Stimulated activated CD4-positive, alpha-beta T cell treated with anti-CD3 and anti-CD28 coated beads, Interleukin-12 subunit alpha, Interleukin-12 subunit beta, amount 100 ng/mL, for 48 hours (primary cell): ENCODE measurements around the gene SLC7A8.

Source experiments
- DNase-seq, 3 donors: peaks; one replicate each; pipeline ENCODE4 v3.0.0-alpha.2; 2020; ENCODE audit warnings: low read depth in 2 of 3, low spot score in 1 of 3

SLC7A8 gene

DNA sequence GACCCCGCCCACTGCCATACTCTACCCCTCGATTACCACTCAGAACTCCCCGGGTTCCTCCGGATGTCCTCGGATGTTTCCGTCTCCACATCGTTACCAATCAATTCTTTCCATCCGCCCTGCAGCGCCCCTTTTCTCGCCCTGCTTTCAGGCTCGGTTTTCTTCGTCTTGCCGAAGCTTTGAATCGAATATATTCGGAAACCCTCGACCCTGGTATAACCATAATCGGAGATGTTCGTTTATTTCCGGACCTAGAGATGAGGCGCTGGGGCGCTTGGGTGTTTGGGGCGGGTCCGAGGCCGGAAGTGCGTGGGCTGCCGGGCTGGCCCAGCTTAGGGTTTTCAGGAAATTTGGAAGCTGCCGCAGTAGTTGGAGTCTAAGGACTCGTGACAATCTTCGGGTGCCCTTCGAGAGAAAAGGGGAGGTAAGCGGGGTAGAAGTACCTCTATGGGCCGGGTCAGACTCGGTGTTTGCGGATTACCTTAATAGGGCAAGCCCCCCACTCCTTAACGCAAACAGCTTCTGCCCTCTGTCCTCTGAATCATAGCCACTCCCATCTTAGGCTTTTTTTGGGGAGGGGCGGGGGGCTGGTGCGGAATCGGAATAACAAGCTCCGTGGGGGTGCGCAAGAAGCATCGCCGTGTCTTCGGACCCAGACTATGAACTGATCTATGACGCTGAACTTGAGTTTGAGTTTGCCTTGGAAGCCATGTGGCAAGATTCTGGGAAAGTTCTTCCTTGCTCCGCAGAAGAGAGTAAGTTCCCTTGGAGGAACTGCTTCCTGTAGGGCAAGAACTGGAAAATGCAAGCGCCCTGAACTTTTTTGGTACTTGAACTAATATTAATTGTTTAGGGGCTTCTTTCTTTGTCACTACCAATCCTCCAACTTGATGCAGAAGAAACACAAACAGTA is 88.0 kb downstream of the SLC7A8 start, which contains the start of gene C14orf119:
TSS of gene C14orf119 (plus strand) at position 310 of the 913 bp plus-strand sequence. CDS start 2,154 bp downstream, outside the sequence.
- peak; percentile 99 to 100 (median 99) for DNase-seq

DNA sequence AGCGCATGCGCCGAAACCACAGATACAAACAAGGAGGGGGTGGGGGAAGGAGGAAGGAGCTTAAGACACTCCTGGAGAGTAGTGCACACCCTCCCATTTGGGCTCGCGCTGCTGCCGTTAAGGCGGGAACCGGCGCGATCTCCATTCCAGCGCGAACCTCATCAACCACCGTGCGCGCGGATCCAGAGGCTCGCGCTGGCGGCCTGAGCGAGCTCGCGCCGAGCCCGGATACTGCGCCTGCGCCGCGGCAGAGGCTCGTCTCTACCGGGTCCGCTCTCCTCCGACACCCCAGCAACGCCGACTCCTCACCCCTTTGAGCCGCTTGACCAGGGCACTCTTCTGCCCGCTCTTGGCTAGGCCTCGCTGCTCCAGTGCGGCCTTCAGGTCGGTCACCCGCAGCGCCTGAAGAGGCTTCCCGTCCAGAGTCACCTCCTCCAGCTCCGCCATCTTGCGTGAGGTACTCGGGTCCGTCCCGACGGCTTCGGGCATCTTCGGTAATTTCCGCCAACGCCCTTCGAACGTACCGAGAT is 88.7 kb downstream of the SLC7A8 start, which contains the start of gene ACIN1:
TSS of gene ACIN1 (minus strand) at position 471 of the 530 bp plus-strand sequence. CDS start at position 447, 24 bp downstream.
- peak; percentile 52 to 66 (median 57) for DNase-seq

DNA sequence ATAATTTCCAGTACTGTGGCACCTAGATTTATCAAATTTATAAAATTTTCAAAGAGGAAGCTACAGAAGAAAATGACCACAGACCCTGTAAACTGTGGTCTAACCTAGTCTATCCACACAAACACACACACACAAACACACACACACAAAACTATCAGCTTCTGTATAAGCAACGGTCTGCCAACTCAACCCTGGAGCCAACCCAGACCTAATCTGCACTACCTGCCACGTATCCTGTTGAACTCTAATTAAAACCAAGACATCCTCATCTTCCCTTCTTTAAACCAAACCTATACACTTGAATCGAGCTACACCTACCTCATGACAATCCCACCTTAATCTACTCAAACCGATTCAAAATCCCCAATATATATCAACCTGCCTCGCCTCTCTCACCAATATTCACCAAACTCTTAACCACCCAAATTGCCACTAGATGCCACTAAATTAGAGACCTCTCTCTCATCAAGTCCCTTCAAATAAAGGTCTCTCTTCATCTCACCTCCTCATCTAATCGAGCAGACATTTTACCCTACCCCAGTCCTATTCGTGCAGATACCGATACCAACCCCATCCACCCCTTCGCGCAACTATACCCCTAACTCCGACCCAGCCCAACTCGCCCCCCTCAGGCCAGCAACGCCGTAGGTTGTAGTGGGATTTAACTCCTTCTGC is 89.3 kb downstream of the SLC7A8 start:
- DNase-seq, result no peak

DNA sequence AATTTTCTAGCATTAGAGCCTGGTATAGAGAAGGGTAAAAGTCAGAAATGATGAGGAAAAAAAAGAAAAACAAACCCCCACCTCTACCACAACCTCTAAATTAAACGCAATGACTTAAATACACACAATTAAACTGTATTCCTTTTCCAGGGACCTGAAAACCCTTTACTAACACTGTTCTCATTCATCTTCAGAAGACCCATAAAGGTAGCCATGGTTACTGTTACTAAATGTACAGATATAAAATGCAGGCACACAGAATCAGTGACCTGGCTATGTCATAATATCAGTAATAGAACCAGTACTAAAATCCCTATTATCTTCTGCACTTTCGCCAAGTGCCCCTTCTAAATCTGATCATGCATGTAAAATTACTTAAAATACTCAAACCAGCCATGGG is 89.9 kb downstream of the SLC7A8 start:
- no peak for DNase-seq

DNA sequence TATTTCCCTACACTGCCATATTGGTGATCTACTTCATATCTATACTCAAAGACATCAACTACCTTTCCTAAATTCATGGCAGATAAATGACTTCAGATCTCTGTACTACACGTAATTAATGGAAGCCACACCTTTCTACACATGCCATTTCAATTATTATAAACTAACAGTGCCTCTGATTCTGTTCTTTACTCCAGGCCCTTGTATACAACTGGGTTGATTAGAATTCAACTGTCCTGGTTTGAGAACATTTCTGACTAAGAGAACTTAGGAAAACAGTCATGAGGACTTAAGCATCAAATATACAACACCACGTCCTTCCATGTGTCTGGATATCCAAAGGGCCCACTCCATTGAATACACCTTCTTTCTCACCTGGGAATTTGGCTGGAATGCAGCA is 90.4 kb downstream of the SLC7A8 start:
- no peak for DNase-seq

DNA sequence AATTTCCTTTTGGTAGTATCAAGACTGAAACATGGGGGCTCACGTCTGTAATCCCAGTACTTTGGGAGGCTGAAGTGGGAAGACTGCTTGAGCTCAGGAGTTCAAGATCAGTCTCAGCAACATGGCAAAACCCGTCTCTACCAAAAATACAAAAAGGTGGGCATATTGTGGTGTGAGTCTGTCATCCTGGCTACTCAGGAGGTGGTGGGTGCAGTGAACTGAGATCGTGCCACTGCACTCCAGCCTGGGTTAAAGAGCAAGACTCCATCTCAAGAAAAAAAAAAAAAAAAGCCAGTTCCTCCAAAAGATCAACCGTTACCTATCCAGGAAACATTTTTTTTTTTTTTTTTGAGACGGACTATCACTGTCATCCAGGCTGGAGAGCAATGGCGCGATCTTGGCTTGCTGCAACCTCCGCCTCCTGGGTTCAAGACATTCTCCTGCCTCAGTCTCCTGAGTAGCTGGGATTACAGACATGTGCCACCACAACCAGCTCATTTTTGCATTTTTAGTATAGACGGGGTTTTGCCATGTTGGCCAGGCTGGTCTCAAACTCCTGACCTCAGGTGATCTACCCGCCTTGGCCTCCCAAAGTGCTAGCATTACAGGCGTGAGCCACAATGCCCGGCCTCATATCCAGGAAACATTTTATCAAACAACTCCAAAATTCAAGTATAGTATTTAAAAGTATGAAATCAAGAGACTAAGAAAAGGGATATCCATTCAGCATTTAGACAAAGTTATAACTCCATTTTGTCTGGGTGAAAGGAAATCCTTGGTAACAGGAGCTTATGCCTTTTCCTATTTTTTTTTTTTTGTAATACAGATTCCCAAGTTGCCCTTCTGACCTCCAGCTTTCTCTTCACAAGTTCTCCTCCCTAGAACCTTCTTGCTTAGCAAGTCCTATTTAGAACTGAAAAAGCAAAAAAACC is 91.9 kb downstream of the SLC7A8 start:
- DNase-seq, result no peak

DNA sequence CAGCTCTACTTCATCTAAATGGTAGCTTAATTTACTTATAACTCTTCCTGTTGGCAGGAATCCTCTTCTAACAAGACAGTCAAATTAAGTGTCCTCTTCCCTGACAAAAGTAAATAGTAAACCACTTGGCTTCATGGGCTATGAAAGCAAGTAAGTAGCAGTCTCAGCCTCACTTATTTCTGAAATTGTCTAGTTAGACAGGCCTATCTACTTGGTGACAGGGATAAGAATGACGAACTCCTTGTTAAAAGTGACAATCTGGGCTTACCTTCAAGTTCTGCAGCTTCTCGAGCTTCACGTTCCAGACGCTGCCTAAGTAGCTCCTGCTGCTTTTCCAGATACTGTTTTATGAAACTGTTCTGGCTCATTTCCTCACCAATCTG is 93.2 kb downstream of the SLC7A8 start:
- DNase-seq, result no peak

DNA sequence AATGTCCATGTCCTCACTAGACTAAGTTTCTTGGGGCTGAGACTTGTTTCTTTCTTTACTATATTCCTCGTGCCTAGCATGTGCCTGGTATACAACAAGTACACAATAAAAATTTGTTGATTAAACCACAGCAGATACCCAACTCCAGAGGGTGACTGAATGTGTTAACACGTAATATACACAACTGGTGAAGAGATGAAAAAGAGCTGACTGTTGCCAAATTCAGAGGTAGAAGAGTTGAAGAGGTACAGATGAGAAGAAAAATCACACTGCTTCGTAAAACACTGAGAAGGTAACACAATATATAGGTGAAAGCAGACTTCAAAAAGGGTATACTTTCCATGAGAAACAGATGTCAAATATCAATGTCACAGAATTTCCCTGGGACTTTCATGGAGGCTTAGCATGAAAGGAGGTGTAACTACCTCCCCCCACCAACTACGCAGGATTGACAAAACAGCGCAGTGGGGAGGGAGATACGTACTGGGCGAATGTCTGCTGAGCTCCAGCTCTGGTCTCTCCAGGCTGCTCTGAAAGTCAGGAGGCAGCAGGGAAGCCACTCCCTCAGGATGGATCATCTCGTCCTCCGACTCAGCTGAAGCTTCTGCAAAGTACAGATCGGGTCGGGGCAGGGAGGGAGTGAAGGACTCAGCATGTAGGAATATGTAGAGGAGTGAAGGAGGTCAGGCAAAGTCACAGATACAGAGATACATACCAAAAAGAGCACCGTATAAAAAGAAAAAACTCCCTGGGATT is 93.8 kb downstream of the SLC7A8 start:
- no peak for DNase-seq

DNA sequence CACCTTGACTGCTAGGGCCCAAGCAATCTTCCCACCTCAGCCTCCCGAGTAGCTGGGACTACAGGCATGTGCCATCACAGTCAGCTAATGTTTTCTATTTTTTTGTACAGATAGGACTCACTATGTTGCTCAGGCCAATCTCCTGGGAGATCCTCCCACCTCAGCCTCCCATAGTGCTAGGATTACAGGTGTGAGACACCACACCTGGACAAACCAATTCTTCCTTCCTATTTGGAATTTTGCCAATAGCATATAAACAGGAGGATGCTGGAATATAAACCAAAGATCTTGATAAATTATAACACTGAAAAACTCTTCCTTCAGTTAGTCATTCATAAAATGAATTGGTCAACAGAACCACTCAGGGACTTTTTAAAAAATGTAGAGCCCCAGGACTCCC is 96.9 kb downstream of the SLC7A8 start:
- no peak for DNase-seq

DNA sequence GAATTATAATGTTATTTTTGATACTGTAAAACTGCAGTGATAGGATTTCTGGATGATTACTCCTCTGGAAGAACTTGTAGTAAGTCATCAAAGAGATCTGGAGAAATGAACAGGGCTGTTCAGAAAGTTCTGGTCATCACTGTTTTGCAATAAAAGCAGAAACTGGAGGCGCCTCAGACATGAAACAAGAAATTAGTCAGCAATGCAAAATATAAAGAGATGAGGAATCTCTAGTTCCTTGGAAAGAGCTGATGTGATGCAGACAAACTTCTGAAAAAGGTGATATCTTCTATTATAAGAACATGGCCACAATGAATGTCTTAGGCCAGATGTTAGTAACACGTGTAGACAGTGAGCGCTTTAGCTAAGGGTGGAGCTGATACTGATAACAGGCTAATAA is 98.0 kb downstream of the SLC7A8 start:
- no peak for DNase-seq

DNA sequence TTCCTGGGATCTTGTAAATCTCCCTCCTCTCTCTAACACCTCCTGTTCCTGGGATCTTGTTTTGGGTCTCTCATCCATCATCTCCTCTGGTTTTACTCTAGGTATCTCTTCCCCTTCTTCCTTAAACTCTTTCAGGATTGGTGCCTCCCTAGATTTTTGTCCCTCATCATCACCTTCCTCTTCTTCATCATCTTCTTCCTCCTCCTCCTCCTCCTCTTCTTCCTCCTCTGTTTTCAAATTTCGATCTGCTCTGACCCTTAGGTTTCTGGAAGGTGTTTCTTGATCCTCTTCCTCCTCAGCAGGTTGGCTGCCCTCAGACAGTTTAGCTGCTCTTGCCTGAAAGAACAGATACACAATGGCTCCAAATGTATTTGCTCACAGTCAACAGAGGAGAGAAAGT is 103.0 kb downstream of the SLC7A8 start:
- DNase-seq, result no peak

DNA sequence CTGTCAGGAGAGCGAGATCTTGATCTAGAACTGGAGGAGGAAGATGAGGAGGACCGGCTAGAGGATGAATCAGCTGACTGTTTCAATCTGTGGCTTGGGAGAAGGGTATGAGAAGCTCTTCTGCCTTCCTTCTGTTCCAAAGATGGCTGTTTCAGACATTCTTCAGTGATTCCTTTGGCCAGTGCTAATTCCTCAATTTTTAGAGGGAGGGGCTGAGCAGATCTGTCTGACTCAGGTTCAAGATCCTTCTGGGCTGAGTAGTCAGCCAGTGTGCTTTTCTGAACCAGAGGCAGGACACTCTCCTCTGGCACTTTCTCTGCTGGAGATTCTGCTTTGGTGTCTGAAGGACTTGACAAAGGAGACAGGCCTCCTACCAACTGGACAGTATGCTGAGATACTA is 103.7 kb downstream of the SLC7A8 start:
- DNase-seq, result no peak

DNA sequence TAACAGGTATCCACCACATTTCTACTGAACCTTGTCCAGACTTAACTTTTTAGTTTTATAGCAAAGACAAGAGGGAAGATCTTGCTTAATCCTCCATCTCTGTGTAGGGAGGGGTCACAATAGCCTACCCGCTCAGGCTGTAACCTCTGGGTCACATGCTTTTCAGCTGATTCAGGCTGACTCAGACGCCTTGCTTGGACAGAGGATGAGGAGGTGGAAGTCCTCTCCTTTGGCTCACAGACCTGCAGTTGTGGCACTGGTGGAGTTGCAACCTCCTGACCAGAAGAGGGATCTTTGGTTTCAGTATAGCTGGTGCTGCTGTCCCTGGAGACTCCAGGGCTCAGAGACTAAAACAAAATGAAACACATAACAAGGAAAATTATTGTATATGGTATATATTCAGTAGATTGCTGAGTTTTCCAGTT is 104.8 kb downstream of the SLC7A8 start:
- DNase-seq, result no peak

DNA sequence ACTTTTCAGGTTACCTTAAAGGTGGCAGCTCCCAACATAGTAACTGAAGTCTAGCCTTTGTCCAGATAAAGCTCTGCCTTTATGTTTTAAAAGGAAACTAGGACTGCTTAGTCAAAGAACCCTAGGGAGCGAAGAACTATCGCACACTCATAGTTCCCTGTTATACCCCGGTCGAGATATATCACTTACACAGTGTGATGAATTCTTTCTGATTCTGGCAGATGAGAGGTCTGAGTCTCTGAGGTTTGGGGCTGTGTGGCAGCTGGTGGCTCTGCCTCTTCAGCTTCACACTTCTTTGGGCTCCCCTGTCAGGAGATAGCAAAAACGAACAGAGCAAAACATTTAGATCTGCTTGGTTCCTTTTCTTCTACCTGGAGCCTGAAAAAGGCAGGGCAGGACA is 105.5 kb downstream of the SLC7A8 start:
- no peak for DNase-seq

DNA sequence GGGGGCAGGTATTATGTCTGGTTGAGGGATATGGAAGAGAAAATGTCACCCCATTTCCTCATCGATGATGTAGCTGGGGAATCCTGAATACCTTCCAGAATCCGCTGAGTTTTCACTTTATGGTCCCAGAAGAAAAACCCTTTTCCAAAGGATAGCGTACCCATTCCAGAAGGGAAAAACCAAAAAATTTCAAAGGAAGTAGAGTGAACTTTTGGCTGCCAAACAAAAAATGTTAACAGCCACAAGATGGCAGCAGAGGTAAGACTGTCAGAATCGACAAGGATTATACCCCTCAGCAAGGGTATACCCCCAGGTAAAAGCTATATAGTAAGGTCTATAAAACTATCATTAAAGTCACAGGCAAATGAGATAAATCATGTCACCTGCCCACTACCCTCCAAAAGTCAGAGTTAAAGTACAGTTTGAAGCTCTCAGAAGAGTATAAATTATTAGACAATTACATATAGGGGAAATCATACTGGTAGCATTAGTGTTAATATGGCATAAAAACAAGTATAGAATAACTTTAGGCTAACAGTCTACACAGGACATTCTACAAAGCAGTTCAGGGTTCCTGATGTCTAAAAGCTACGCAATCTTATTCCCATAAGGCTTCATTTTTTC is 106.6 kb downstream of the SLC7A8 start:
- DNase-seq, result peak in 1 of 3 donors; percentile 44
